Right renal cortex interstitium (tissue), 3 donors: ENCODE measurements around the gene CFAP74. TPM values are rescaled to one million over a fixed set of nuclear protein-coding genes. Genes with fewer than 3 reads are reported as not detected.
"Not testable (repeated sequence)": the region's sequence is repeated elsewhere in the genome, so short reads cannot be mapped to it uniquely, and the experiment has no call there.

Experiments
- DNase-seq, 3 donors: peaks; one replicate each; pipeline ENCODE4 v3.0.0-alpha.2; 2013; ENCODE audit warnings: low read depth in 3 of 3, low spot score in 2 of 3
- polyA plus RNA-seq, 3 donors: library from polyadenylated mRNA; unstranded; fragments of 120-200 nt; gene quantifications; one replicate each; pipeline ENCODE4 v1.2.1, GENCODE V29; 2013; ENCODE audit not compliant: insufficient read length in 3 of 3

Gene CFAP74
- polyA plus RNA-seq, 3 donors = 0.53 to 0.71 (median 0.57) TPM

GRCh38 chr1:1900883-1901640, 102.5 kb downstream of the CFAP74 start:
- DNase-seq = no peak

GRCh38 chr1:1899967-1900327, 103.6 kb downstream of the CFAP74 start:
- no peak for DNase-seq

DNA sequence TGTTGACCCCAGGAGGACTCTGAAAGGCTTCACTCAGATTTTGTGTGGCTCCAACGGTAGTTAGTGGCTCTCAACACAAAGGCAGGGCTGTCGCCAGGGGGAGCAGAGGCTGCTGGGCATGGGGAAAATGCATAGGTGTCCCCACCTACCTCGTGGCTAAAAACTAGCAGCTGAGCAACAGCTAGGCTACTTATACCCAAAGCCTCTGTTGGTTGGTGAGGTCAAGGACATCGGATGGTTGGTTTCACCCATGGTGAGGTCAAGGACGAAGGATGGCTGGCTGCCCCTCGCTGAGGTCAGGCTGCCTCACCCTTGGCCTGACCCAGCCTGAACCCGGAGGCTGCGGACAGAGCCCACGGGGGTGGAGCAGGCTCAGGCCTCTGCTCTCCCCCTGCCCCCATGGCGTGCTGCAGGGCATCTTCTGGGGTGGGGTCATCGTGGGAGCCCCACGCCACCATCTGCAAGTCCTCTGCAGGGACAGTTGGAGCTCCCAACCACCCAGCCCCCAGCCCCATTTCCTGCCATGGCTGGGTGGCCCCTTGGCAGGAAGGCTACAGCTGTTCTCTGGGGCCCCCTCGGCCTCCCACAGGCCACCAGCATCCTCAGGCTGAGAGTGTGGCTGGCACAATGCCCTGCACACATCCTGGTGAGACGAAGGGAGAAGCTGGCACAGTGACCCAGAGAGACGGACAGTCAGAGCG, 104.2 kb downstream of the CFAP74 start:
- no peak for DNase-seq

GRCh38 chr1:1898246-1898933, 105.2 kb downstream of the CFAP74 start:
- DNase-seq = no peak

- DNase-seq = no peak
Measured at GRCh38 chr1:1895456-1896336, 107.9 kb downstream of the CFAP74 start.

DNA sequence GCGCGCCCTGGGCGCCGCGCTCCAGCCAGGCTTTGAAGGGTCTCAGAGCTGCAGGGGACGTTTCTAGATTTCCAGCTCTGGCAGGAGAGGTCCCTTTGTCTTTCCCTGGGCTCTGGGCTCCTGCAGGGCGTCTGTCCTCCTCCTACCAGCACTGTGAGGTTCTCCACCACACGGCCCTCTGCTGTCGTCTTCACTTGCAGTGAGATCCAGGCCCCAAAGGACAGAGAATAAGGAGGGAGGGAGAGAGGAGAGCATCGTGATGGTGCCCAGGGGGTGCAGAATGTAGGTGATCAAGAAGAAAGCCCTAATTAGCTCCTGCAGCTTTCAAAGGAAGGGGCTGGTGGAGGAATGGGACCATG, 108.5 kb downstream of the CFAP74 start:
- no peak for DNase-seq

- DNase-seq = no peak
Measured at GRCh38 chr1:1894354-1895059, 109.1 kb downstream of the CFAP74 start.

DNA sequence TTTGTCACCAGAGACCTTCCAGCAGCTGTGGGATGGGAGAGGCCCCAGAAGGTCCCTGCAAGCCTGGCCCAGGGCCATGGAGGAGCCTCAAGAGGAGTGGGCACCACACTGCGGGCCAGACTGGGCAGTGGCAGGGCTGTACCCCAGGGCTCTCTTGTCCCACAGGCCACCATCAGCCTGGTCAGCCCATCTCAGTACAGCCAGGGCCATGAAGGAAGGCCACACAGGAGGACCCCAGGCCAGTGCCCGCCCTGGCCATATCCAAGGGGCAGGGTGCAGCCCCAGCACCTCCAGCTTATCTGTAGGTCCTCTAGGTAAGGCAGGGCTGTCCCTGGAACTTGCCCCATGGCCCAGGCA, 109.6 kb downstream of the CFAP74 start:
- DNase-seq = no peak

- DNase-seq = no peak
Measured at GRCh38 chr1:1893291-1893985, 110.1 kb downstream of the CFAP74 start.

DNA sequence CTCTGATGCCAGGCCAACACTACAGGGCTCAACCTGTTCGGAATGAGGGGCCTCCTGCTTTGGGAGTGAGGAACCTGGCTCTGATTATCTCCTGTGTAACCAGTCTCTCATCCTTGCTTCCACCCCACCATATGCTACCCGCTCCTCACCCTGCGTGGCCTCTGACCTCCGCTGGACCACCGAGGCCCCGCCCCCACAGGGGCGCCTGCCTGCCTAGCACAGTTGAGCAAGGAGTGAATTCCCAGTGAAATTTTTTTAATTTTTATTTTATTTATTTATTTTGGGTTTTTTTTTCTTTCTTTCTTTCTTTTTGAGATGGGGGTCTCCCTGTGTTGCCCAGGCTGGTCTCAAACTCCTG, 110.8 kb downstream of the CFAP74 start:
- DNase-seq = no peak

DNA sequence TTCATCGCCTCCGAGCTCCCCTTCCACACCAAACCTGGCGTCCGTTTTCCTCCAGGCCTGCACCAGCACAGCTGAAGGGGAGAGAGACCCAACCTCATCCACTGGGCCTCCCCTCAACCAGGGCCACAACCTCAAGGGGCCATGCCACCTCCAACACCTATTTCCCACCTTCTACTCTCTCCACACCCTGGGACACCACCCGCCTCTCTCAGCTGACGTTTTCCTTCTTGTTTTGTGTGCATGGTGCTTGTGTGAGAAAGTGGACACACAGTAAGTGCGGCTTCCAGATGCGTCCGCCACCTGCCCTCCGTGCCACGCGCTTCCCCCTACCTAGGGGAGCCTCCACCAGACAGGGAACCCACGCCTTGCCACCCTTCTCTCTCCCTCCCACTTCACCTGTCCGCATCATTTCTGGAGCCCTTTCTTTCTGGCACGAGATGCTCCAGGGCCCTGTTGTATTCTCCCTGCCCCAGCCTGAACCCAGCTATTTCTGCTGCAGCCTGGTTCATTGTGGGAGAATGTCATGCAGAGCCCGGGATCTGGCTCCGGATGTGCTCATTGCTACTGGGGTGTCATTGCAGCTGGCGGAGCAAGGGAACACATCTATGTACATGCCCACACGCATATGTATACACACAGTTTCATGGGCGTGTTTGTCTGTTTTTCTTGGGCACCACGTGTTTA, 111.4 kb downstream of the CFAP74 start:
- DNase-seq = no peak

- DNase-seq = no peak
Measured at GRCh38 chr1:1891349-1892078, 112.1 kb downstream of the CFAP74 start.

- DNase-seq = peak; percentile 86 to 87 (median 86)
Measured at GRCh38 chr1:1890506-1891348, 112.9 kb downstream of the CFAP74 start, which contains the start of gene GNB1. Gene GNB1, minus strand, starts transcription at chr1:1891087. Its CDS starts 65,634 bp downstream, at chr1:1825453.

- DNase-seq = no peak
Measured at GRCh38 chr1:1889847-1890505, 113.6 kb downstream of the CFAP74 start.

GRCh38 chr1:1889090-1889750, 114.4 kb downstream of the CFAP74 start:
- no peak for DNase-seq

DNA sequence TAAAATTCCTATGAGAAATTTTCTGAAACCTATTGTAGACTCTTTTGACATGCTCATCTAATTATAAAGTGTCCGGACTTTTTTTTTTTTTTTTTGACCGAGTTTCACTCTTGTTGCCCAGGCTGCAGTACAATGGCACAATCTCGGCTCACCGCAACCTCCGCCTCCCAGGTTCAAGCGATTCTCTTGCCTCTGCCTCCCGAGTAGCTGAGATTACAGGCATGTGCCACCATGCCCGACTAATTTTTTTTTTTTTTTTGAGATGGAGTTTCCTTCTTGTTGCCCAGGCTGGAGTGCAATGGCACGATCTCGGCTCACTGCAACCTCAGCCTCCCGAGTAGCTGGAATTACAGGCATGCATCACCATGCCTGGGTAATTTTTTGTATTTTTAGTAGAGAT, 119.7 kb downstream of the CFAP74 start:
- not testable (repeated sequence) for DNase-seq
